Activated CD8-positive, alpha-beta memory T cell treated with anti-CD3 and anti-CD28 coated beads for 4 hours (primary cell): ENCODE data around the gene SLC4A1.
A peak's percentile ranks its signal among the peaks of the same experiment; 100 is the strongest.

Source experiments
- DNase-seq, 2 donors: peaks; one replicate each; pipeline ENCODE4 v3.0.0-alpha.2; 2020; ENCODE audit warnings: low read depth in 2 of 2

The SLC4A1 gene

DNA sequence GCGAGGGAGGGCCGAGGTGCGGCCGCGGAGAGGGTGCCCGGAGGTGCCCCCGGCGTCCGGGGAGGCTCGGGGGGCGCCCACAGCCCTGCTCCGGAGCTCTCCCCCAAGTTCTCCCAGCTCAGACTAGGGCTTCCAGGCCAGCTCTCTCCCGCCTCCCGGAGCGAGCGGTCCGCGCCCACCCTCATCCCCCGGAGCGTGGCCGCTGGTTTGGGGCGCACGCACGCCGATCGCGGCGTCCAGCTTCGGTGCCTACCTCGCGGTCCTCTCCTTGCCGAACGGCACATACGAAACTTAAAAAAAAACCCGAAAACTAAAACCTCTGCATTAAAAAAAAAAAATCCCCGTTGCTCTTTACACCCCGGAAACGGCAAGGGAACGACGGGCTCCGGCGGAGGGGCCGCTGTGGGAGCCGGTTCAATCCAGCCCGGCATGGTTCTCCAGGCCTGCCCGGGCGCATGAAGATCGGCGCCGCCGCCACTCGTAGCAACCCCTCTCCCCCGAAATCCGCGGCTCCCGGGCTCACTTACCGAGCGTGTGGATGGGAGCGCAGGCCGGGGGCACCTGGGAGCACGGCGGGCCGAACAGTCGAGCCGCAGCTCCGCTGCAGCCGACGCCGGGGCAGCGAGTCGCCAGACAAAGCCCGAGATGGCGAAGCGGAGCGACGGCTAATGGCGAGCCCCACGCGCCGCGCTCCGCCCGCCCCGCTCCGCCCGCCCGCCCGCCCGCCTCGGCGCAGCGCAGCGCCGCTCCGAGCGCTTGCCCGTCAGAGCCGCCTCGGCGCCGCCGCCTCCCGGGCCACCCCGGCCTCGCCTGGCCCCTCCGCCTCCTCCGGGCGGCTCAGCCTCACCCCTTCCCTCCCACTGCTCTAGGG lies 47.5 kb downstream of the SLC4A1 start:
- no peak for DNase-seq

DNA sequence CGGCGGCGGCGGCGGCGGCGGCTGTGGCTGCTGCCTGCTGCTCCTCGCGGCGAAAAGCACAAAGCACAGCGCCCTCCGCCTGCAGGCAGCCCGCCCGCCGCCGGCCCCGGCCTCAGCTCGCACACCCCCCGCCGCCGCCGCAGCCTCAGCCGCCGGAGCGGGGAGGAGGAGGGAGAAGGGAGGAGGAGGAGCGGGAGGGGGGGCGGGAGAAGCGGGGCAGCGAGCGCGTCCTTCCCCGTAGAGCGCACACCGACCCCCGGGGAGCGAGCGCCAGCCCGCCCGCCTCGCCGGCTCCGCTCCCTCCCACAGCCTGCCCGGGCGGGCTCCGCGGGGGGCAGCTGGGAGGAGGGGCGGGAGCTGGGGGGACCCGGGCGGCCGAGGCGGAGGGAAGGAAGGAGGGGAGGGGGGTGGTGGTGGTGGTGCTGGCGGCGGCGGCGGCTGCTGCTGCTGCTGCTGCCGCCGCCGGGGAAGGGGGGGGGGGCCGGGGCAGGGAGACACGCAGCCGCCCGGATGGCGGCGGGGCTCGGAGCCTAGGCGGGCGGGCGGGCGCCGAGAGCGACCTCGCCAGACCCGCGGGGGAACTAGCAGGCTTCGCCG lies 48.2 kb downstream of the SLC4A1 start, which contains the start of gene UBTF:
Gene UBTF (minus strand): TSS at position 60 of the 597 bp plus-strand sequence. CDS start 1,446 bp downstream, outside the sequence.
- DNase-seq, result no peak

DNA sequence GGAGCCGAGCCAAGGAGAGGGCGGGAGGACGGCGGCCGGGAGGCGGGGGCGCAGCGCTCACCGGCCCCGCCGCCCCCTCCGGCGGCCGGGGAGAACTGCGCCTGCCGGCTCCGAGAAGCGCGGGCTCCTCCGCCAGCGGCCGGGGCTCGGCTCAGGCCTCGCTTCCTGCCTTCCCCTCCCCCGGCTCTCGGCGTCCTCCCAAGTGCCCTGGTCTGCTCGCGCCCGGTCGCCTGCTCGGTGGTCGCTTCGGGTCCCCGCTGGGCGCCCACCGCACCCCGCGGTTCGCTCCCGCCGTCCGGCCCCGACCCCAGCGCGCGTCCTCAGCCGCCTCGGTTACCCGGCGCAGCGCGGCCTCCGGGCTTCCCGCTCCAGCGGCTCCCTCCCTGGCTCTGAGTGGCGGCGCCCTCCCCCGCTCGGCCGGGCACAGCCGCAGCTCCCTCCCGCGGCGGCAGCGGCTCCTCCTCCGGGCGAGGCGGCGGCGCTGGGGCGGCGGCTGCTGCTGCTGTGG lies 48.8 kb downstream of the SLC4A1 start:
- DNase-seq, result no peak

DNA sequence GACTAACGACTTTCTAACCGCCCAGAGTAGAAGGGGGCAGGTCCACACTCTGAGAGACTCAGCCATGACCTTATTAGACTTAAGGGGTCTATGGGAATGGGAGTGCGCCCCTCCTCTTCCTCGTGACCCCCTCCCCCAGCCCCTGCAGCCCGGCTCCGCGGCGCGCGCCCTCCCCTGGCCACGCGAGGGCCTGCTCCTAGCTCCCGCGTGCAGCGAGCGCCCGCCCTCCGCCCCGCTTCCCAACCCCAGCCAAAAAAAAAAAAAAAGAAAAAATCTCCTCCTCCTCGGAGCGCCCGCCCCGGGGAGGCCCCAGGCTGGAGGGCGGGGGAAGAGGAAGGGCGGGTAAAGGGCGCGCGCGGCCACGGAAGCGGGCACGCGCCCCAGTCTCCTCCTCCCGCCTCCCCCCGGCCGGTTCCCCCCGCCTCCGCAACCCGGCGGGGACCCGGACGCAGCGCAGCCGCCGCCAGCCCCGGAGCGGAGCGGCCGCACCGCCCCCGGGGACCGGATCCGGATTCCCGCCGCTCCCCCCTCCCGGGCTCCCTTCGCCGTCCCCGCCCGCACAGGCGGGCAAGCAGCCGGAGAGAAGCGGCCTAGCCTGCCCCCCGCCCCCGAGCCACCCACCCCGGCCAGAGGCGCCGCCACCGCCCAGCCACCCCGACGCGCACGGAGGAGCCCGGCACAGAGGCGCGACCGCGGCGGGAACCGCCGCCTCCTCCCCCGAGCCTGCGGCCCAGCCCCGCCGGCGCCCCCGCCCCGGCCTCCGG lies 49.4 kb downstream of the SLC4A1 start:
- peak; percentile 72 to 74 for DNase-seq

DNA sequence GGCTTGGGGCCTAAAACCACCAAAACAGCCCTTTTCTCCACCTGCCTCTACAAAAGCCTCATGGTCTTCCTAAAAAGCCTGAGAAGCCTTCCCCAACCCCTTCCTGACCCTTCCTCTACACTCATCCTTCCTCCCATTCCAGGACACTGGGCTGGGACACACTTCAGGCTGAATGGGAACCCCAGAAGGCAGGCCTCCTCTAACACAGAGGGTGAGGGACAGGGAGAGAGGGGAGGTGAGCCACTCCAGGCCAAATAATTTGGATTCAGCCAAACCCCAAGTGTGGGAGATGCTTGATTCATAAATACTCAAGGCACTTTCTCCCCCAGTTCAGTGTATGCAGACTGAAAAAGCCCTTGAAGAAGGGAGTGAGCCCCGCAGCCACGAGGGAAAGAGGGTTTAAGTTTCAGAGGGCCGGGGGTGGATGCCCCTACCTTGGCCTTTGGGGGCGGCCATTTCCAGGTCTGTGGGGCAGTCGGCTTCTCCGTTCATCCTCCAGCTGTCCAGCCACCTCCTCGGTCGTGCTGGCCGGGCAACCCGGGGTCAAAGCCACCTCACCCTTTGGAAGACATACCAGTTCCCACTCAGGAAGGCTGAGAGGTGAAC lies 50.1 kb downstream of the SLC4A1 start:
- DNase-seq, result no peak

DNA sequence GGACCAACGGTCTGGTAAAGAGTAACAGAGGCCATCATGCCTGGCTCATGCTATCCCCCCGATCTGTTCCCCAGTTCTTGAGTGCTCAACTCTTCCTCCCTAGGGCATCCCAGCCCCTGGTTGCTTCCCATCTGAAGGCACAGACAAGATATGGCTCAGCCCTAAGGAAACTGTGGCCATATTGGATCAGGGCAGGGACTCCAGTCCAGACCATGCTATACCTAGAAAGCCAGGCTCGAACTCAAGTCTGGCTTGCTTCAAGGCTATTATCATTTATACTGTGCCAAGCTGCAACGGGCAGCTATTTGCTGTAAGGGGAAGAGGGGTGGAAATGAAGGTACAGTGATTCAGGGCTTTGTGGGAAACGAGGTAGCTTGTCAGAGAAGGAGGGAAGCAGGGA lies 51.2 kb downstream of the SLC4A1 start:
- no peak for DNase-seq

DNA sequence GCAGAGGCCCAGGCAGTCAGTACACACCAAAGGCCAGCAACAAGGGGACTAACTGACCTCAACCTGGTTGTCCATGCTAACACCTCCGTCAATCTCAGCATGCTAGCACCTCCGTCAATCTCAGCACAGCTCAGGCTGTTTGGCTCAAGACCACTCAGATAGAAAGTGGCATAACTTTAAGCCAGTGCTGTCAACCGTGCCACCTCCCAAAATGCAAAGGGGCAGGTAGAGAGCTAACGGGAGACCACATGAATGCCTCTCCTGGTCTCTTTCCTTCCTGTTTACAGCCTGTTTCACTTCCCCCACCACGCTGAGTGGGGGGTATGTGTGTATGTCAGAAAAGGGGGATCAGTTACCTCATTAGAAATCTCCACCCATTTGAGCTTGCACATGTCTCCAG lies 51.8 kb downstream of the SLC4A1 start:
- no peak for DNase-seq

DNA sequence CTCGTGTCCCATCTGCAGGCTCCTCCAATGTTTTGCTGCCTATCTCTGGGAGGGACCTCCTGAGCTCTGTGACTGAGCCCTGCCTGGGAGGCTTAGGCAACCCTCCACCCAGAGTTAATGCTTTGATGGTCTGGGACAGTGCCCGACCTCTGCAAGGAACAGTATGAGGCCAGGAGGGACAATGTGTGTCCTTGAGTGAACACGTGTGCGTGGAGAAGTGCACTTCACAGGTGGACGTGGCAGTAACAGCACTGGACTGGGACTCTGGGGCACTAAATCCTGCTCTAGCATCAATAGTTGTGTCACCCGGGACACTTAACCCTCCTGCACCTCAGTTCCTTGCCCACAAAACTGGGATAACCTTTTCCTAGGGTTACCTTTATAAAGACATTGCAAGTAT lies 53.0 kb downstream of the SLC4A1 start:
- no peak for DNase-seq

DNA sequence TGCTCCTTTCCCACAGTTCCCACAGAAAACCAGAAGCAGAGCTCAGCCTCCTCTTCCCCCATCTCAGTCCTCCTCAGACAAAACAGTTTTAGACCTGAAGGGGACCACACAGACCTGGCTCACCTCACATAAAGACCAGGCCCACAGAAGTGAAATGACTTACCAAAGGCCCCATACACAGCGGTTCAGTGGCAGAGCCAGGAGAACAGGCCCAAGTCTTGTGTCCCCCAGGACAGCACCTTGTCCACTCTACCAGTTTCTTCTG lies 53.8 kb downstream of the SLC4A1 start:
- DNase-seq, result no peak

DNA sequence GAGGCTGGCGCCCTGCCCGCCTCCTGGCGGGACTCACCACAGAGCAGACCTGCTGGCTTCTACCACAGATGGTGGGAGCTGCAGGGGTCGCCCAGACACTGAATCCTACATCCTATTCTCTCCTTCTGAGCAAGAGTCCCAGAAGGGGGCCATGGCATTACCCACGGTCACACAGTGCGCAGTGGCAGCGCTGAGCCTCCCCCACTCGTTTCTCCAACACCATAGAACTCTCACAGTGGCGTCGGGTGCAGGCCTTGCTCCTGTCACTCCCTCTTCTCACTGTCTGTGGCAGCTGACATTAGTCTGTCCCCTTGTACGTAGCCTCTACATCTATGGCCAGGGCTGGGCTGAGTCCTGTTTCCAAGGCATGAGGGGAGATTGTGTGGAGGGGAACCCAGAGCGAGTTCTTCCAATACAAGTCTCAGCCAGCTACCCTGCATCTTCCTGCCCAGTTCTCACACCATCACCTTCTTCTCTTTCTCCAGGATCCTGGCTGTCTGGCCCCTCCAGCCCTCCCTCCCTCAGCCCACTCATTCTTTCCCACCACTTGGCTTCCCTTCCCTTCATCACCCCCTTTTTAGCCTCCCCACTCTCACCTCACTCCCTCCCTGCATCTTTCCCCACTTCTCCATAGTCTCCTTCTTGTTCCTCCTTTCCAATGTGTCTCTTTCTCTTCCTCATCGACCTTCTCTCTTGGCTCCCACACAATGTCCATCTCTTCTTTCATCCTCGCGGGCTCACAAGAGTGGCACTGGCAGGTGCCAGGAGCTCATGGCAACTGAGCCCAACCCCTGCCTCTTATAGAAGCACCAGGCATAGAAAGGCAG lies 54.3 kb downstream of the SLC4A1 start:
- DNase-seq, result no peak

DNA sequence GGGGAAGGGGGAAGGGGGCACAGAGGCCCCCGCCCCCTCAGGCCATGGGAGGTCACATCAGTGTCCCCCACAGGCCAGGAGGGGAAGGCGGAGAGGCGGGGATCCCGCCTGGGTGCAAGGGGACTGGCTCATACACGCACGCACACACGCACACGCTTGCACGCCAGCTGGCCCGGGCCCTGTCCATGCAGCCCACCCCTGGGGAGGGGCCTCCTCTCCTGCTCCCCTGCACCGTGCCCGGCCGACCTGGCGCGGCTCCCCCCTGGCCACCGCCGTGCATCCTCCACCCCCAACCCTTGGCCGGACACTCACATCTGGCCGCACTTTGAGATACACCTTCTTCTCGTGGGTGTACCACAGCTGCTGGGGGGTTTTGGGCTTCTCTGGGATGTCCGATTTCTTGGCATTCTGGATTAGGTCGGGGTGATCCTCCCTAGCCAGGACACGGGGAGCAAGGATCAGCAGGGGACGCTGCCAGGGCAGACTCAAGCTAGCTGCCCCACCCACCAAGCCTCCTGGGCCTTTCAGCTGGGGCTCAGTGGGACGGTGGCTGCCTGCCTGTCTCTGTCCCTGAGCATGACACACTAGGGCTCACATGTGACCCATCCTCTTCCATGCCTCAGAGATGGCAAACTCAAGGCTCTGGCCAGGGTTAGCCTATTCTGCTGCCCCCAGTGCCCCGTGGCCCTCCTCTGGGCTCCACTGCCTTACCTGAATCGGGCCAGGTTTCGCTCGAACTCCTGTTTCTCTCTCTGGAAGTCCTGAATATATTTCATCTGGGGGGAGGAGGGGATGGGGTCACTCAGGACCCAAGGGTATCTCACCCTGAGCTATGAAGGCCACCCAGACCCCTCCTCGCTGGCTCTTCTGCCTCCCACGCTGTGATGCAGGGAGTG lies 55.2 kb downstream of the SLC4A1 start:
- no peak for DNase-seq

DNA sequence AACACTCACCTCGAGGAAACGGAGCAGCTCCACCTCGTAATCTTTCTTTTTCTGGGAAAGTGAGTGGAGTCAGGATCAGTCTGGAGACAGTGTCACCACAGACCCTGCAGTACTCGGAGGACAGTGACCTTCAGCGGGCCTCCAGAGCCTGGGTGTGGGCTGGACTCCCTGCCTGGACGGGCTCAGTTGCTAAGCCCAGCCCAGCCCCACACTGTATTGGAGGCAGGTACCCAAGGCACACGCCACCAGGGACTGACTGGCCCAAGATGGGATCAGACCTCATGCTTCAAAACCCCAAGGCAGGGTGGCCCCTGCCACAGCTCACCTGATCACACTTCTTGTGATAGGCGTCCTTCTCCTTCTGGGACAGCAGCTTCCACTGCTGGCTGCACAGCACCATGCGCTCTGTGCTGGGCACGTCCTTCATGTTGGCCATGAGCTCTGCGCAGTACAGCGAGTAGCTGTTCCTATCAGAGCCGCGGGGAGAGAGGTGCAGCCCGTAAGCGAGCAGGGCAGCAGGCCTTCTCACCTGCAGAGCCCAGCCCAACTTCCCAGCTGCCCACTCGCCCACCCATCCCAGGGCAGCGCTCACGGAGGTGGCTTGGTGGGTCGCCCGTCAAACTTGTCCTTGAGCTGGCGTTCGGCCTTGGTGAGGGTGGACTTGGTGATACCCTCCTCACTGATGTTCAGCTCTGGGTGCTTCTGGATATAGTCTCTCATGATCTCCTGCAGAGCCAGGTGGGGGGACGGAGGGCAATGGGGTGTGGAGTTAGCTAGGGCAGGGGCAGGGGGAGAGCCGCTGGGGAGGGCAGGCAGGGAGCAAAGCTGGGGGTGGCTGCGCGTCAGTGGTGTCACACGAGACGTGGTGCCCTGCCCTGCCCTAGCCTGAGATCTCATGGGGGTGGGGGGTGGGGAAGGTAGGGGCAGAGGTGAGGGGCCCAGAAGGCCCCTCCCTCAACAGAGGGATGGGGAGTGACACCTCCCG lies 56.4 kb downstream of the SLC4A1 start:
- DNase-seq, result no peak

DNA sequence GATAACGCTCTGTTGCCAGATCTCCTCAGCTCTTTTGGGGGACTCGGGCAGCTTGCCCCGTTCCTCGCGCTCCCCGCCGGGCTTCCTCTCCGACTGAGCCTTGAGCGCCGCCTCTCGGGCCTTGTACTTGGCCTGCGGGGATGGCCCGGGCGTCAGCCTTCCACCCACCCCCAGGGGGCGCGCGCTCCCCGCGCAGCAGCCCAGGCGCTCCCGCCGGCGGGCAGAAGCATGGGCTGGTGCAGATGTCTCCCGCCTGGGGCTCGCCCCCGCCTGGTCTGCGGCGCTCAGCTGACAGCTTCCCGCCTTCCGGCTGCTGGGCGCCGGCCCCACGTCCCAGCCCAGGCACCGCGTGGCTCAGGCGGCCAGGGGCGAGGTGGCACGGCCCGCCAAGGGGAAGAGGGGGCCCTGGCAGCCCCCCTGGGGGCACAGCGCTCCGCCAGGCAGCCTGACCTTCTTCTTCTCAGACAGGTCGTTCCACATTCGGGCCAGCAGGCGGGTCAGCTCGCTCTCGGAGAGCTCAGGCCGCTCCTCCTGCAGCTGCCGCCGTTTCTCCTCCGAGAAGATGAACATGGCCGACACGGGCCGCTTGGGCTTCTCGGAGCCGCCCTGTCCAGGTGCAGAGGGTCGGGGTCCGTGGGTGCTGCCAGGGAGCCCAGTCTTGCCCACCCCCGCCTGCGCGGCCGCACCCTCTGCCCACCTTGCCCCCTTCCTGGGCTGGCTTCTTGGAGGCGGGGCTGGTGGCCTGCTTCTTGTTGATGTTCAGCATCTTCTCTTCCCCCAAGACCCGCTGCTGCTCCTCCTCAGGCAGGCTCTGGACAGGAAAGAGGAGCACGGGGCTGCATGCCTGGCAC lies 57.4 kb downstream of the SLC4A1 start:
- peak; percentile 78 to 80 for DNase-seq

DNA sequence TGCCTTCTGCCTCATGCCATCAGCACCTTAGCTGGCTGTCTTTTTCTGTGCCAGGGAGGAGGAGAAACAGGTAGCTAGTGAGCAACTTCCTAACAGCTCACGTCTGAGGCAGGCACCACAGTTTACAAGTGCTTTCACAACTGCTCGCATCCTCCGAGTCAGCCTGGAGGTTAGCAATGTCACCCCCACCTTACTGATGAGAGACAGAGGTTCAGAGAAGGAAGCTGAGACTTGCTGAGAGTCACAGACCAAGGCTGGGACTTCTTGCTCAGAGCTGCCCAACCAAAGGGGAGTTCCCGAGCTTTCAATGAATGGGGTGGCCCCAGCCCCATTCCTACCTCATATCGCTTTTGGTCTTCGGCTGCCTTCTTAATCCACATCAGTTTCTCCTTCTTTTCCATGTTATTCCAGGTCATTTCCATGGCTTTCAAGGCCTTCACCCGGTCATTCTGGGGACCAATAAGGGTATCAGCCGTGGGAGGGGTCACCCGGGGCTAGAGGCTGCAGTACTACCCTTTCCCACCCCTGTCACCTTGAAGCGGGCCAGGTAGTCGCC lies 58.1 kb downstream of the SLC4A1 start:
- DNase-seq, result no peak

DNA sequence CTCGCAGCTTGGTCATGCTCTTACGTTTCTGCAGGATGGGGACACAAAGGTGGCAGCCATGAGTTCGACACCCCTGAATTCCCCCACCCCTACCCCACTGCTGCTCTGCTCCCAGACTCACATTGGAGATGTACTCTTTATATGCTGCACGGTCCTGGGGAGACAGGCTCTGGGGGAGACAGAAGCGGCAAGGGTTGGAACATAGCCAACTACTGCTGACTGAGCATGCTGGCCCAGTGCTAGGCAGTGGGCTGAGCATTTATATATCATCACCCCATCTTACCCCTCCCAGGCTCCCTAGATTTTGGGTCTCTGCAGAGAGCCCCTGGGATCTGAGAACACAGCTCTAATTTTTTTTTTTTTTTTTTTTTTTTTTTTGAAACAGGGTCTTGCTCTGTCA lies 60.2 kb downstream of the SLC4A1 start:
- DNase-seq, result no peak

DNA sequence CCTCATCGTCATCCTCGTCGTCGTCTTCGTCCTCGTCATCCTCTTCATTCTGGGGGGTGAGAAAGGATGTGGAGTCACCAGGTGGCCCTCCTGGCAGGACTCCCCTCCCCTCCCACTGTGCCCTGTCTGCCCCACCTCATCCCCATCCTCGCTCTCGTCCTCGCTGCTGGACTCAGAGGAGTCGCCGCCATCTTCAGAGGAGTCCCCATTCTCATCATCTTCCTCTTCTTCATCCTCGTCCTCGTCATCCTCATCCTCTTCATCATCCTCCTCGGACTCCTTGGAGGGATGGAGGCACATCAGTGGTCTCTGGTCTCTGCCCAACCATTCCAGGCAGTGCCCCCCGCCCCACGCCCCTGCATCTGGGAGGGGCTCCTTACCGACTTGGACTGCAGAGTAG lies 60.6 kb downstream of the SLC4A1 start:
- DNase-seq, result no peak

DNA sequence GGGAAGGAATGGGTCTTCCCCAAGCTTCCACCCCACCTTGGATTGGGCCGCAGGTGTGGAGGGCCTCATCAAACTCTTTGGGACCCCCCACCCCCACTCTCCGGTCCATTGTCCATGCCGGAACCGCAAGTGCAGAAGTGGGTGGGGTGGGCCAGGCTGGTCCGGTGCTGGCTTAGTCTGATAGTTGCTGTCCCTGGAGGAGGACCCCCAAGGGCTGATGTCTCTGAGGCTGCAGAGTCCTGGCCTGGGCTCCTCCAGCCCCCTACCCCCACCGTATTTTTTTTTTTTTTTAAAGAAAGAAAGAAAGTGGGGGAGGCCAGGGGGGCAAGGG lies 61.1 kb downstream of the SLC4A1 start:
- DNase-seq, result no peak
